Activated CD8-positive, alpha-beta memory T cell treated with anti-CD3 and anti-CD28 coated beads, Interleukin-2, amount 50 U/mL, for 1 hour (primary cell): ENCODE measurements around the gene ANAPC7.
A peak's percentile ranks its signal among the peaks of the same experiment; 100 is the strongest.
"Not testable (repeated sequence)": the region's sequence is repeated elsewhere in the genome, so short reads cannot be mapped to it uniquely, and the experiment has no call there.

Experiments used
- DNase-seq: peaks from one replicate; pipeline ENCODE4 v3.0.0-alpha.2; 2020; ENCODE audit errors: extremely low read depth

Gene ANAPC7

GRCh38 chr12:110403146-110403975, at the start of gene ANAPC7:
TSS of gene ANAPC7 (minus strand) at chr12:110403708. CDS start at chr12:110403627, 81 bp downstream.
- peak; percentile 75 for DNase-seq

- DNase-seq: no peak
Measured at GRCh38 chr12:110451263-110451662, 47.8 kb upstream of the ANAPC7 start.

- DNase-seq: peak; percentile 85
Measured at GRCh38 chr12:110449799-110450497, 46.4 kb upstream of the ANAPC7 start, which contains the start of gene ARPC3. TSS of gene ARPC3 (minus strand) at chr12:110450337. CDS start at chr12:110450260, 77 bp downstream.

GRCh38 chr12:110444455-110444854, 40.9 kb upstream of the ANAPC7 start:
- DNase-seq: no peak

- DNase-seq: no peak
Measured at GRCh38 chr12:110436231-110436630, 32.7 kb upstream of the ANAPC7 start.

GRCh38 chr12:110431957-110432587, 28.6 kb upstream of the ANAPC7 start:
- DNase-seq: no peak

GRCh38 chr12:110429676-110430075, 26.2 kb upstream of the ANAPC7 start:
- not testable (repeated sequence) for DNase-seq

- DNase-seq: no peak
Measured at GRCh38 chr12:110426406-110426805, 22.9 kb upstream of the ANAPC7 start.

- no peak for DNase-seq
Measured at GRCh38 chr12:110424237-110424636, 20.7 kb upstream of the ANAPC7 start.

- no peak for DNase-seq
Measured at GRCh38 chr12:110421701-110422100, 18.2 kb upstream of the ANAPC7 start.

- no peak for DNase-seq
Measured at GRCh38 chr12:110421159-110421661, 17.7 kb upstream of the ANAPC7 start.

GRCh38 chr12:110420644-110421043, 17.1 kb upstream of the ANAPC7 start:
- DNase-seq: not testable (repeated sequence)

- not testable (repeated sequence) for DNase-seq
Measured at GRCh38 chr12:110417113-110417512, 13.6 kb upstream of the ANAPC7 start.

GRCh38 chr12:110410086-110410485, 6.6 kb upstream of the ANAPC7 start:
- DNase-seq: not testable (repeated sequence)

- DNase-seq: not testable (repeated sequence)
Measured at GRCh38 chr12:110405126-110405662, 1.7 kb upstream of the ANAPC7 start.

- peak; percentile 54 for DNase-seq
Measured at GRCh38 chr12:110403976-110404682, 621 bp upstream of the ANAPC7 start.

GRCh38 chr12:110382683-110383082, 20.8 kb downstream of the ANAPC7 start:
- DNase-seq: no peak

- DNase-seq: no peak
Measured at GRCh38 chr12:110379631-110380030, 23.9 kb downstream of the ANAPC7 start.

- no peak for DNase-seq
Measured at GRCh38 chr12:110379197-110379596, 24.3 kb downstream of the ANAPC7 start.

- DNase-seq: not testable (repeated sequence)
Measured at GRCh38 chr12:110378131-110378790, 25.2 kb downstream of the ANAPC7 start.
